ENCODE measurements around the gene MT3.
A peak's percentile ranks its signal among the peaks of the same experiment; 100 is the strongest.

The MT3 gene

DNA sequence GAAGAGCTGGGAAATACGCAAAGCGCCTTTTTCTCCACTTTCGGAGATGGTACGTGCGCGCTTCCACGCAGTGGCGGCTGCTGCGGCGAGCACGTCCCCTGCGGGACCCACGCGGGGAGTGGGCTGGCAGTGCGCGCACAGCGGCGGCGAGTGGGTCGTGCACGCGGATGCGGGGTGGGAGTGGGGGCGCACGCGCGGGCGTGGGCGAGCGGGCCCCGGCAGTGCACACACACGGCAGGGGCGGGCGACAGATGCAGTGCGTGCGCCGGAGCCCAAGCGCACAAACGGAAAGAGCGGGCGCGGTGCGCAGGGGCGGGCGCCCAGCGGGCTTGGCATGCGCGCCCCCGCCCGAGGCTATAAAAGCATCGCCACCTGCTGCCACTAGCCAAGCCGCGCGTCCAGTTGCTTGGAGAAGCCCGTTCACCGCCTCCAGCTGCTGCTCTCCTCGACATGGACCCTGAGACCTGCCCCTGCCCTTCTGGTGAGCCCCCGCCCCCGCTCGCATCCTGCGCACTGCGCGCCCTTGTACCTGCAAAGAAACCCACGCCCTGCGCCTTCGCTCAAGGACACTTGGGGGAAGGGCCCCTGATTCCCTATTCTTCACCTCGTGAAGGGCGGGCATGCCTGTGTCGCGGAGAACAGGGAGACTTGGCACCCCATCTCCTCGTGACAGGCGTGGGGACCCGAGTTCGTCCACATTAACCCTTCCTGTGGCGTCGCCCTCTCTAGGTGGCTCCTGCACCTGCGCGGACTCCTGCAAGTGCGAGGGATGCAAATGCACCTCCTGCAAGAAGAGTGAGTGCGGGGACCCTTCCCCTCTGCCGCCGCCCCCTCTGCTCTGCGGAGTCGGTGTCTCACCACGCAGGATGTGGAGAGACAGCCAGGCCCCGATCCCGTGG is at the start of gene MT3:
TSS of gene MT3 (plus strand) at position 388 of the 899 bp plus-strand sequence. CDS start at position 451, 63 bp downstream.
- peak; percentile 7 for DNase-seq

DNA sequence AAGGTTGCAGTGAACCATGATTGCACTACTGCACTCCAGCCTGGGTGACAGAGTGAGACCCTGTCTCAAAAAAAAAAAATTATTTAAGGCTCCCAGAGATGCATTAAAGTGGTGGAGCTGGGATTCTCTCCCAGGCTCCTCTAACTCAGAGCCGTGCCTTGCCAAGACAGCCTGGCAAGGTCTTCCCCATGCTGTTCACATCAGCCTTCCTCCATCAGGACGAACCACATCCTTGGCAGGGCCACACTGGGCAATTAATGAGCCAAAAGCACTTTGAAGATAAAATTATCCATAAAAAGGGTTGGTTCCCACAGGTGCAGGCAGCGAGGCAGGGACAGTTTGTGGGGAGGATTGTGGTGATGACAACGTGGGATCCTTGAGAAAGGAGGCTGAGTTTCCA is 49.7 kb upstream of the MT3 start:
- DNase-seq: no peak

GRCh38 chr16:56542039-56542438 is 47.3 kb upstream of the MT3 start:
- no peak for DNase-seq

DNA sequence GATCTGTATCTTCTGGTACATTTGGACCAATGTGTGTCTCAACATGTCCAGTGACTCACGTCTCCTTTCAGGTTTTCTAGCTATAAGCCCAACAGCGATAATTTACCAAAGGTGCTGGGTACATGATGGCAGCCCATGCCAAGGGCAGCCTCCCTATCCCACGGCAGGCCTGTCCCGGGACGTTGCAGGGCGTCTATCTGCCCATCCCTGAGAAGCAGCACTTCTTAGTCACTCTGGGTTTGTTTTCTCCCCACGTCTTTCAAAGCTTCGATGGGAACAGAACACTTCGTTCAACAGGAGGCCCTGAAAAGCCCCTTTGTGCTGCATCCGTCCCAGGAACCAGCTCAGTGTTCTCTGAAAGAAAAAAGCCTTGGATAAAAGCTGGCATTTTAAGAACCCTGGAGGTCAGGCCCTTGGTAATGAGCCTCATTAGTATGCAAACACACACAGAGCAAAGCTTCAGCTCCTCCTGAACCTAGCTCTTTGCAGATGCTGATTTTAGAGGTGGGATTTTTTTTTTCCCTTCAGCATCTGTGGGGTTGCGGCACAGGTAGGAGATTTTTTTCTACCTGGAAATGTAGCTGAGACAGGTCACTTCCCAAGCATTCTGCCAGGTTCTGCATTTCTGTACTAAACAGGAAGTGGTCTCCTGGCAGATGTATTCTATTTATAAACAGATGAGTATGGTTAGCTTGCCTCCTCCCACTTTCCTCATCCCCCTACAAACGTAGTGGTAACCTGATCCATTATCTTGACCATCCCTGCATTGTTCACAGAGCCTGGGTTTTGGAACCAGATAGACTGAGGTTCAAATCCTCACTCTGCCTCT is 42.0 kb upstream of the MT3 start:
- DNase-seq: no peak

DNA sequence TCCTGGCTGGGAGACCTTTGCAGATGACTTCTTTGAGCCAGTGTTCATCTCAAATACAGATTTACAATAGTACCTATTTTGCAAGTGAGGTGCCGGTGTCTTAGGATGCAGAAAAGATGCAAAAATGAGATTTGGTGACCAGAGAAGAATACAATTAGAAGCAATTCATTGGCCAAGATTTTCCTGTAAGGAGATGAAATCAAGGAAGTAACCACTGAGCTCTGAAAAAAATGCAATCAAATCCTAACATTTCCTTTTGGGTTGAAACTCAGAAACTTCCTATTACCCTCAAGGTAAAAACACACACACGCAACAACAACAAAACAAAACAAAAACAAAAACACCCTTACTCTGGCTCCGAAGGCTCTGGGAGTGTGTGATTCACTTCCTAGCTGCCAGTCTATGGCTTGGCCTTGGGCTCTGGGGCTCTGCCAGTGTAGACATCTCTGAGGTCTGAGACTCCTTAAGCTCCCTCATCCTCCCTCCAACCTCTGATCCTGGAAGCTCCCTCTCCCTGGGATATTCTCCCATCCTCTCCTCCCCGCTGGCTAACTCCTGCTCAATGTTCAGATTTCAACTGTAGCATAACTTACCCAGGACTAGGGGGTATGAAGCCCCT is 41.3 kb upstream of the MT3 start:
- no peak for DNase-seq

- DNase-seq: no peak
Observed at GRCh38 chr16:56549161-56549560, 40.2 kb upstream of the MT3 start.

GRCh38 chr16:56549744-56550385 is 39.5 kb upstream of the MT3 start:
- no peak for DNase-seq

DNA sequence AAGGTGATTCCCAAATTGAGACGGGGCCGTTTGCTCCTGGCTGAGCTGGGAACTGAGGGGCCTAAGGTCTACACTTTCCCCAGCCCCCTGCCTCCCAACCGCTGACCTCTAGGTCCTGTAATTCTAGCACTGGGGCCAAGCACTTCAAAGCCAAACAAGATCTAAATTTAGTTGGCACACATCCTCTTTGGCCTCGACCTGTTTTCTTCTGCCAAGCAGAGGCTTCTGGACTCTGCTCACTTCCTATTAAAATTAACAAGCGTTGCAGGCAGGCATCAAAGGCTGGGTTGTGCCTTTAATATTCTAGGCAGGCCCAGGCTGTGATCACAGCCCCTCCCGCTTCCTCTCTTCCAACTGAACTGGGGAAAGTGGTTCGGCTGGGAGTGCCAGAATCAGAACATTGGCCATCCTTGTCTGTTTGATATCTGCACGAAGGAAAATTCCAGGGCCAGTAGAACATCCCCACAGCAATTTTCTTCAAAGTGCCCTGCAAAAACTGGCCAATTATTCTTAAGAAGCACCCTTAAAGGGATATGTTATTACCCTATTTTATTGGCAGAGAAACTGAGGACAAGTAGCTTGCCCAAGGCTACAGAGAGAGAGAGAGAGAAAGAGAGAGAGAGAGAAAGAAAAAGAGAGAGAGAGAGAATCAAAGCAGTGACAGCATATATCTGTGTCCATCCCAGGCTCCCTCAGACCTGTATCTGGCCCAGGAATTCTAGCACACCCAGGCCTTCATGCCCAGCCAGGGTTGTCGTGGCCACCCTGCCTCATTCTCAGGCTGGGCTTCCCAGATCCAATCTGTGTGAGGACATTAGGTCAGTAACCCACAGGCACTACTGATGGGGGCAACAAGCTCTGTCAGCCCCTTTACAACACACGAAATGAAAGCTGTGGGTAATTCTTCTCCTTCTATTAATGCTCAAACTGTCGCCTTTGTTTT is 37.3 kb upstream of the MT3 start:
- no peak for DNase-seq

GRCh38 chr16:56554441-56554840 is 34.9 kb upstream of the MT3 start:
- DNase-seq: no peak

DNA sequence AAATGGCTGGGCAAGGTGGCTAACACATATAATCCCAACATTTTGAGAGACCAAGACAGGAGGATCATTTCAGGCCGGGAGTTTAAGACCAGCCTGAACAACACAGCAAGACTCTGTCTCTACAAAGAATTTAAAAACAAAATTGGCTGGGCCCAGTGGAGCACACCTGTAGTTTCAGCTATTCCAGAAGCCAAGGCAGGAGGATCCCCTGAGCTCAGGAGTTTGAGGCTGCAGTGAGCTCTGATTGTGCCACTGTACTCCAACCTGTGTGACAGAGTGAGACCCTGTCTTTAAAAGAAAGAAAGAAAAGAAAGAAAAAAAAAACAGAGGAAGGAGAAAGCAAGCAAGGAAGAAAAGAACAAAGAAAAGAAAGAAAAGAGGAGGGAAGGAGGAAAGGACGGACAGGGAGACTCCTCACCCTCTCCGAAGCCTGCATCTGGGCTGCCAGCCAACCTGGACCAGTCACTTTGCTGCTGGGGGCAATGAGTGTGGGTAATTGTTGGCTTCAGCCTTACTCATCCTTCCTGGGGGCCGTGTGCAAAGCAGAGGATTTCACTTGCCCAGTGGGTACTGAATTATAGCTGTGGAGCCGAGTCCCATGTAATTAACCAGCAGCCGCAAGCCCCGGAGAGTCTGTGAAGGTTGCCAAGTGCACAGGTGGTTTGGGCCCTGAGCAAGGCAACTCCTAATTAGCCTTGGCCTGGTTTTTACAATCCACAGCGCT is 31.1 kb upstream of the MT3 start:
- no peak for DNase-seq

DNA sequence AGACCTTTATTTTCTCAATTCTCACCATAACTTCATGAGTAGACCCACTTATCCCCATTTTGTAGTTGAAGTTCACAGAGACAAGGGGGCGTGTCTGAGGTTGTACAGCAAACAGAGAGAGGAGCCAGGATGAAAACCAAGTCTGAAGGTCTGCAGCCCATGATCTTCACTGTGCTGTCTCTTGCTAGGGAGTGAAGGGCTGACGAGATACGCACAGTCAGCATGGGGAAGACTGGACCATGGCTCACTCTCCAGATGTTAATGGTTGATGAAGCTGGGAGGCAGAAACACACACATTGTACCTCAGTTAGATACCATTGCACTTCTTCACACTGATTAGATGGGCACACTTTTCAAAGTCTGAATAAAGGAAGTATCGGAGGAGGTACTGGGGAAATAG is 30.2 kb upstream of the MT3 start:
- DNase-seq: no peak

GRCh38 chr16:56560447-56560846 is 28.9 kb upstream of the MT3 start:
- DNase-seq: no peak

- DNase-seq: no peak
Observed at GRCh38 chr16:56561126-56561525, 28.2 kb upstream of the MT3 start.

DNA sequence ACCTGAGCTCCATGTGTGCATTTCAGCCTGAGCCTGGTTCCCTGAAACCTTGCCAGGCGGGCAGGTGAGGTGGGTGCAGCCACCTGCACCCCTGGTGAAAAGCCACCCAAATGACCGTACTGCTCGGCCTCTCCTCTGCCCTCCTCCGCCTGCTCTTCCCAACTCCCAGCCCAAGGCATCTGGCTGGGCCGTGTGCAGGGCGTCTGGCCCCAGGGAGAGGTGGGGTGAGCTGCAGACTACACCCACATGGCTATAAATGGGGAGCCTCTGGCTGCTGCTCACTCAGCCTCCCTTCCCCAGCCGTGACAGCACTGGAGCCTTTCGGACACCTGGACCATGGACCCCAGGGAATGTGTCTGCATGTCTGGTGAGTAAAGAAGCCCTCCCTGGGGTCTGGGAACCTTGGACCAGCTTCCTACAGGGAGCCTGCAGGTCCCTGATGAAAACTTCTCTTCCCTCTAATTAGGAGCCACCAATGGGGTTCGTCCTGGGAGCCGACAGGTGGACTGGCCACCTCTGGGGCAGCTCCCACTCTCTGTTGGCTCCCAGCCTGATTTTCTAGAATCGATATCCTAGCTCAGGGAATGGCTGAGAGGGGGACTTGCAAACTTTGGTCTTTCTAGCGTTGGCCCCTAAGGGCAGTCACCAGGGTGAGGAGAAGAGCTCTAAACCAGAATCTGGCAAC is 24.4 kb upstream of the MT3 start, which contains the start of gene MT4:
TSS of gene MT4 (plus strand) at position 281 of the 685 bp plus-strand sequence. CDS start at position 337, 56 bp downstream.
- no peak for DNase-seq

GRCh38 chr16:56569971-56570370 is 19.4 kb upstream of the MT3 start:
- no peak for DNase-seq

DNA sequence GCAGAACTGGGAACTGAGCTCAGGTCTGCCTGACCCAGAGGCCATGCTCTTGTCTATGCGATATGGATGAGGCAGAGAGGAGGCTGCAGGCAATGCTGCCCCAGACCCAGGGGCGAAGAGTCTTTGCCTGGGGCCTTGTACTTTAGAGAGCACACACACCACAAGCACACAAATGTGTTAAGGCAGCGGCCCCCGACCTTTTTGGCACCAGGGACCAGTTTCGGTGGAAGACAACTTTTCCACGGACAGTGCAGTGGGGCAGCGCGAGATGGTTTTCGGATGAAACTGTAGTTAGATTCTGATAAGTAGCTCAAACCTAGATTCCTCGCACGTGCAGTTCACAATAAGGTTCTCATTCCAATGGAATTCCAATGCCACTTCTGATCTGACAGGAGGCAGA is 17.8 kb upstream of the MT3 start:
- DNase-seq: no peak

DNA sequence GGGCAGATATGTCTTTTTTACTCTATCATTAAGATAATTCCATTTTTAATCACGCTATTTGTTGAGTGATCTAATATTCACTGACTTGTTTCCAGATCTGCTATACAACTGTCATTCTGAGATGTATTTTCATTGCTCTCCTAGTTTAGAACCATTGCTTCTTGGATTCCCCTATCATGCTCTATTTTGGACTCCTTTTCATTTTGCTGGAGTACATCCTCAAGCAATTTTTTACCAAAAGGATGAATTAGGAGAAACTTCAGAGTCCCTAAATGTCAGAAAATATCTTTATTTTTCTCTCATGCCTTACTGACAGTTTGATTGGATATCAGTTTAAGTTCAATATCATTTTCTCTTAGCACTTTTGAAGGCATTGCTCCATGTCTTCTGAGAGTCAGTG is 14.7 kb upstream of the MT3 start:
- DNase-seq: no peak

DNA sequence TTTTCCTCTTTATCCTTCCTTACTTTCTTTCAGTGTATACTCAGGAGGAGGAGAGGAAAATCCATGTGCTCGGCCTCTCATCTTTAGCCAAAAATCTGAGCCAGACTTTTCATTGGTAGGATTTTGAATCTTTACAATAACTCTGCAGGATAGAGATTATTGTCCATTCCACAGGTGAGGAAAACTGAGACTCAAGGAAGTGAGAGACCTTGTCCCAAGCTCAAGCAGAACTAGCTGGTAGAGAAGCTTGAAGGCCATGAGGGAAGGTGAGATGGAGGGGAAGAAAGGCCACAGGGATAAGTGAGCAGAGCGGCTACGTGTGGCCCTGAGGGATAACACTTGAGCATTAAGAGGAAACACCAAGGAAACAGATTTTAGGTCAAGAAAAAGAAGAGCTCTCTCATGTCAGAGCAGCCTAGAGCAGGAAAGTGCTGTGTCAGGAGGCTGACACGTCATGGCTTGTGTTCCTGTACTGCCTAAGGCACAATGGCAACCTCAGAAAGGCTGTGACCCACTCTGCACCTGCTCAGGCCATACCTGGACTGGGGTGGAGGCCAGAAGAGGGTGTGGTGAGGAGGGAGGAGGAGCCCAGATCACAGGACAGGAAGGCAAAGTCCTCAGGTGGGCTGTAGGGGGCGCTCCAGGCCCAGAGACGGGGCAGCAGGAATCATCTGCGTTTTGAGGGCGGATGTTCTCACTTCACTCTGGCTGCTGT is 12.6 kb upstream of the MT3 start:
- DNase-seq: no peak

DNA sequence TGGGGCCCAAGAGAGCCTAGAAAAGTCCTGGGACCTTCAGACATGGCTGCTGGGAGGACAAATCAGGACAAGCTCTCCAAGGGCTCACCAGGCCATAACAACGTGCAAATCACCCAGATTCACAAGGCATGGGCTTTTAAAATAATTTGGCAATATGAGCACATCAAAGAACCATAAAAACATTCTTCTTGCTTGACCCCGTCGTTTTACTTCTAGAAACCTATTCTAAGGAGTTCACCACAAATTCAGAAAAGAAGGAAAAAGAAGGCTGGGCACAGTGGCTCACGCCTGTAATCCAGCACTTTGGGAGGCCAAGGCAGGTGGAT is 12.1 kb upstream of the MT3 start:
- no peak for DNase-seq
